Trophoblast cell (in vitro differentiated cells and primary cell): ENCODE results near the gene WT1. TPM values are rescaled to one million over a fixed set of nuclear protein-coding genes. Genes with fewer than 3 reads are reported as not detected.

Source experiments
- DNase-seq, 2 donors: peaks; one replicate each; pipeline ENCODE4 v3.0.0-alpha.2; 2016
- H2AFZ ChIP-seq: 2 replicates; pipeline ENCODE4 v1.6.1; 2013; ENCODE audit warnings: low read length, moderate library complexity, mild to moderate bottlenecking; ENCODE audit not compliant: insufficient read depth, poor library complexity
- H2AK5ac ChIP-seq: 2 replicates; pipeline ENCODE4 v1.6.1; 2013; ENCODE audit warnings: mild to moderate bottlenecking, low read length
- H2BK120ac ChIP-seq: 2 replicates; pipeline ENCODE4 v1.6.1; 2013; ENCODE audit warnings: low read length, mild to moderate bottlenecking, moderate library complexity; ENCODE audit not compliant: insufficient read depth, poor library complexity
- H2BK12ac ChIP-seq: 2 replicates; pipeline ENCODE4 v1.6.1; 2013; ENCODE audit warnings: mild to moderate bottlenecking, low read length, moderate library complexity
- H2BK5ac ChIP-seq: 2 replicates; pipeline ENCODE4 v1.6.1; 2013; ENCODE audit warnings: low read length, low read depth, moderate library complexity, mild to moderate bottlenecking; ENCODE audit not compliant: poor library complexity
- H3K14ac ChIP-seq: 2 replicates; pipeline ENCODE4 v1.6.1; 2013; ENCODE audit warnings: mild to moderate bottlenecking, low read length
- H3K18ac ChIP-seq: 2 replicates; pipeline ENCODE4 v1.6.1; 2013; ENCODE audit warnings: mild to moderate bottlenecking, low read length
- H3K23ac ChIP-seq: 2 replicates; pipeline ENCODE4 v1.6.1; 2013; ENCODE audit warnings: low read length
- H3K27ac ChIP-seq: 2 replicates; pipeline ENCODE4 v1.5.1; 2013; ENCODE audit warnings: low read depth, mild to moderate bottlenecking, inconsistent platforms, low read length, moderate library complexity
- H3K27me3 ChIP-seq: 2 replicates; pipeline ENCODE4 v1.6.1; 2013; ENCODE audit warnings: inconsistent platforms, mild to moderate bottlenecking, low read length, moderate library complexity; ENCODE audit not compliant: insufficient read depth
- H3K36me3 ChIP-seq, 2 experiments: 1 replicate in 1 of 2; 2 replicates in 1 of 2; pipeline ENCODE4 v1.6.1; 2013; ENCODE audit warnings: low read length in 2 of 2, mild to moderate bottlenecking in 2 of 2, moderate library complexity in 1 of 2; ENCODE audit not compliant: insufficient read depth in 2 of 2, control insufficient read depth in 1 of 2
- H3K4ac ChIP-seq: 2 replicates; pipeline ENCODE4 v1.6.1; 2013; ENCODE audit warnings: low read depth, mild to moderate bottlenecking, low read length, moderate library complexity
- H3K4me1 ChIP-seq, 2 experiments: 1 replicate in 1 of 2; 2 replicates in 1 of 2; pipeline ENCODE4 v1.6.1; 2013; ENCODE audit warnings: low read length in 2 of 2, mild to moderate bottlenecking in 2 of 2, moderate library complexity in 1 of 2; ENCODE audit not compliant: insufficient read depth in 2 of 2, control insufficient read depth in 1 of 2
- H3K4me2 ChIP-seq: 2 replicates; pipeline ENCODE4 v1.6.1; 2013; ENCODE audit warnings: inconsistent platforms, mild to moderate bottlenecking, low read length, moderate library complexity
- H3K4me3 ChIP-seq: 2 replicates; pipeline ENCODE4 v1.5.1; 2013; ENCODE audit warnings: mild to moderate bottlenecking, low read depth, low read length, inconsistent platforms
- H3K79me1 ChIP-seq: one replicate; pipeline ENCODE4 v1.6.1; 2013; ENCODE audit warnings: low read length
- H3K79me2 ChIP-seq: 2 replicates; pipeline ENCODE4 v1.6.1; 2013; ENCODE audit warnings: low read length, mild to moderate bottlenecking; ENCODE audit not compliant: control insufficient read depth, insufficient read depth, poor library complexity
- H3K9ac ChIP-seq: 2 replicates; pipeline ENCODE4 v1.6.1; 2013; ENCODE audit warnings: mild to moderate bottlenecking, low read length
- H3K9me3 ChIP-seq: 2 replicates; pipeline ENCODE4 v1.6.1; 2013; ENCODE audit warnings: low read depth, mild to moderate bottlenecking, control low read depth, inconsistent platforms, low read length; ENCODE audit not compliant: insufficient read depth
- H4K12ac ChIP-seq: 2 replicates; pipeline ENCODE4 v1.6.1; 2013; ENCODE audit warnings: low read depth, mild to moderate bottlenecking, low read length, moderate library complexity
- H4K8ac ChIP-seq: 2 replicates; pipeline ENCODE4 v1.6.1; 2013; ENCODE audit warnings: low read depth, mild to moderate bottlenecking, low read length, moderate library complexity
- H4K91ac ChIP-seq: one replicate; pipeline ENCODE4 v1.6.1; 2013; ENCODE audit warnings: low read depth, mild to moderate bottlenecking, low read length, moderate library complexity
- WGBS: extraction: QIAGEN DNeasy Blood & Tissue Kit; methylation state at CpG from one replicate; pipeline ENCODE4 v1.1.7; 2013; ENCODE audit warnings: missing lambda C conversion rate; ENCODE audit not compliant: insufficient read length, insufficient coverage; ENCODE audit errors: extremely low coverage; 5-methylcytosine and 5-hydroxymethylcytosine counted together
- polyA plus RNA-seq: library from polyadenylated mRNA; stranded (reverse); fragments of 200-250 nt; gene quantifications from 2 replicates; pipeline ENCODE4 v1.2.3, GENCODE V29; 2013

Gene WT1
- polyA plus RNA-seq, result 1.1 and 1.3 TPM in 2 replicates

DNA sequence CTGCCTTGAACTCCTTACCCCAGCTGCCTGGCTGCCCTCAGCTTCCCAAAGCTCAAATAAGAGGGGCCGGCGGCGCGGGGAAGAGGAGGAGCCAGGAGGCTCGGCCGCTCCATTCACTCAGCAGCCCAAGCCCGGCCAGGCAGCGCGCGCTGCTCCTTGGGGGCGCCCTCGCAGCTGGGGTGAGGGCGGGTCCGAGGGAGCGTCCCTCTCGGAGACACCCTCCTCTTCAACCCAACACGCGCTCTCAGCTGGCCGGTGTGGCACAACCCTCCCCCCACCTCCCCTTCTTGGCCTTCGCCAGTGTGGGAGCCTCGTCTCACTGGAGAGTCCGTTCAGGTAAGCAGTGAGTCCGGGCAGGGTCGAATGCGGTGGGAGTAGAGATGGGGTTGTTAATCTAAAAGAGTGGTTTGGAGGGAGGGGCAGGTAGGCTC, at the start of gene WT1:
Gene WT1 (minus strand): TSS at position 29 of the 431 bp plus-strand sequence.
- H2BK12ac ChIP-seq, result no peak within 1 kb of the TSS
- H3K23ac ChIP-seq, result no peak within 1 kb of the TSS
- peak within 1 kb of the TSS; percentile 70 for H4K8ac ChIP-seq
- H3K79me2 ChIP-seq, result peaks cover 2% of the 10 kb centered on the region
- WGBS, result no CpG with 5 or more reads among the region's 25 CpGs
- H3K27me3 ChIP-seq, result peaks cover 80% of the 10 kb centered on the region
- H3K79me1 ChIP-seq, result peaks cover 3% of the 10 kb centered on the region
- DNase-seq, result no peak
- H3K36me3 ChIP-seq, result no peaks in the 10 kb centered on the region
- H3K4me1 ChIP-seq, result peaks cover 28 to 32% of the 10 kb centered on the region in 2 experiments
- no peak within 1 kb of the TSS for H4K12ac ChIP-seq
- H3K9me3 ChIP-seq, result peaks cover 9% of the 10 kb centered on the region
- H2BK5ac ChIP-seq, result no peak within 1 kb of the TSS
- no peak within 1 kb of the TSS for H3K27ac ChIP-seq
- H3K14ac ChIP-seq, result no peak within 1 kb of the TSS
- H3K4me3 ChIP-seq, result peak within 1 kb of the TSS; percentile 65
- H4K91ac ChIP-seq, result peak within 1 kb of the TSS; percentile 3
- no peak within 1 kb of the TSS for H3K9ac ChIP-seq
- H2AK5ac ChIP-seq, result no peak within 1 kb of the TSS
- H3K18ac ChIP-seq, result peak within 1 kb of the TSS; percentile 50
- H3K4me2 ChIP-seq, result peak within 1 kb of the TSS; percentile 83
- peak within 1 kb of the TSS; percentile 84 for H2AFZ ChIP-seq
- no peak within 1 kb of the TSS for H2BK120ac ChIP-seq
- H3K4ac ChIP-seq, result no peak within 1 kb of the TSS

DNA sequence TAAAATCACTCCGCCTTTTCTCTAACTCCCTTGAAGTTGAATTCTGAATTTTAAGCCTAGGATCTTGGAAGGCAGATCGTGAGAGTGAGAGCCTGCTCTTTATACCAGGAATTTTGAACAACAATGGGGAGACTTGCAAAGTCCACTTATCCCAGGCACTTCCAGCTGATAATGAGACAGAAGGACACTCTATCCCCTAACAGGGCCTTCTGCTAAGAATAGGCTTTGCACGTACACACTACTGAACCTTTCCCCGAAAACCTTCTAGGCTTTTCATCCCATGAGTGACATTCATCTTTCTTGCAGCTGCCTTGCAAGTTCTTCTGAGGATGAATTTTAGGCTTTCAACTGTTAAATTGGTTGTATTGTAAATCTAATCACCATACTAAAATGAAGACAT, 44.0 kb upstream of the WT1 start:
- Histone ChIP-seq H3K4me3 (no peak overlapping the region), H3K79me1 (no peaks in the 10 kb centered on the region), H3K4ac (no peak overlapping the region), H3K14ac (no peak overlapping the region), H2AK5ac (no peak overlapping the region), H4K12ac (no peak overlapping the region), H3K4me2 (no peak overlapping the region), H3K9me3 (no peaks in the 10 kb centered on the region), H3K23ac (no peak overlapping the region), H2BK12ac (no peak overlapping the region), H3K27ac (no peak overlapping the region), H3K9ac (no peak overlapping the region), H3K79me2 (no peaks in the 10 kb centered on the region), H2BK5ac (no peak overlapping the region), H3K18ac (no peak overlapping the region), H4K8ac (no peak overlapping the region), H3K27me3 (no peaks in the 10 kb centered on the region), H2BK120ac (no peak overlapping the region), H3K4me1 (no peaks in the 10 kb centered on the region), H4K91ac (no peak overlapping the region), H3K36me3 (no peaks in the 10 kb centered on the region), H2AFZ (no peak overlapping the region)
- no peak for DNase-seq
- WGBS, result no CpG with 5 or more reads among the region's 4 CpGs

DNA sequence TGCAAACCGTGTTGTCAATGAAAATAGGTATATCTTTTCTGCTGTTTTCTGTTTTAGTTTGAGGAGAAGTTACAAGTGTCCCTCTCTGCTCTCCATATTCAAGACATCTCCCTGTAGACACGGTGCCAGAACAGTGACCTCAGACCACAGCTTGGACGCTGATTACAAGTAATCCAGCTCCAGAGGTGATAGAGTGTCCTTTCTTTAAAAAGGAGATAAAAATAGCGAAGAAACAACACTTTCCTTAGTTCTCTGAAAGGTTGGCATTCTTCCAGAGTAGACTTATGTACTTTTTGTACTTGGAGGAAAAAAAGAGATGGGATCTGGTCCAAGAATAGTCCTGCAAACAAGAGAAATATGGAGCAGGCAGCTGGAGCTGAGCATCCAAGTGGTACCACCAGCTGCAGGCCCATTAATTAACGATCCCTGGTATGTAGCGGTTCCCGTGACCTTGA, 43.0 kb upstream of the WT1 start:
- H3K4me3 ChIP-seq, result no peak overlapping the region
- H3K4me2 ChIP-seq, result no peak overlapping the region
- H3K79me1 ChIP-seq, result no peaks in the 10 kb centered on the region
- no peak overlapping the region for H2AFZ ChIP-seq
- H3K9ac ChIP-seq, result no peak overlapping the region
- no CpG with 5 or more reads among the region's 7 CpGs for WGBS
- no peak overlapping the region for H3K27ac ChIP-seq
- no peaks in the 10 kb centered on the region for H3K36me3 ChIP-seq
- no peak for DNase-seq
- no peaks in the 10 kb centered on the region for H3K4me1 ChIP-seq
- H2BK120ac ChIP-seq, result no peak overlapping the region
- H2BK12ac ChIP-seq, result no peak overlapping the region
- no peak overlapping the region for H4K8ac ChIP-seq
- no peaks in the 10 kb centered on the region for H3K9me3 ChIP-seq
- no peaks in the 10 kb centered on the region for H3K79me2 ChIP-seq
- H3K14ac ChIP-seq, result no peak overlapping the region
- no peak overlapping the region for H2BK5ac ChIP-seq
- H4K91ac ChIP-seq, result no peak overlapping the region
- no peak overlapping the region for H2AK5ac ChIP-seq
- no peak overlapping the region for H3K18ac ChIP-seq
- no peak overlapping the region for H4K12ac ChIP-seq
- H3K27me3 ChIP-seq, result no peaks in the 10 kb centered on the region
- H3K4ac ChIP-seq, result no peak overlapping the region
- H3K23ac ChIP-seq, result no peak overlapping the region

DNA sequence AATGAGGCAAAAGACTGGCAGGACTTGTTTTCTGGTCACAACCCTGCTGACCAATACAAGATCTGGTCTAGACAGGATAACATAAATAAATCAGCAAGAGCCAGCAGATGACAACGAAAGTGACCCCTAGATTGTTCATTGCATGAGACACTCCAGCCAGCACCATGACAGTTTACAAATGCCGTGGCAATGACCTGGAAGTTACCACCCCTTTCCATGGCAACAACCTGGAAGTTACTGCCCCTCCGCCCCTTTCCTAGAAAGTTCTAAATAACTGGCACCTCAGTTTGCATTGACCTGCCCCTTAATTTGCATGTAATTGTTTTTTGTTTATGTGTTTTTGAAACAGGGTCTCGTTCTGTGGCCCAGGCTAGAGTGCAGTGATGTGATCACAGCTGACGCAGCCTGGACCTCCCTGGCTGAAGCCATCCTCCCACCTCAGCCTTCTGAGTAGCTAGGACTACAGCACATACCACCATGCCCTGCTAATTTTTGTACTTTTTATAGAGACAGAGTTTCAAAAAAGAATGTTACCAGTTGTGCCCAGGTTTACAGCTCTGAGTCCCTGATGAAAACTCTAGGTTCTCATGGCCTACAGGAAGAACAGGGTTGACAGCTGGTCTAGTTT, 38.1 kb upstream of the WT1 start:
- no peaks in the 10 kb centered on the region for H3K27me3 ChIP-seq
- DNase-seq, result no peak
- no peak overlapping the region for H2AFZ ChIP-seq
- no peak overlapping the region for H3K14ac ChIP-seq
- H2BK5ac ChIP-seq, result no peak overlapping the region
- no peak overlapping the region for H2BK12ac ChIP-seq
- WGBS, result no CpG with 5 or more reads among the region's 5 CpGs
- no peaks in the 10 kb centered on the region for H3K79me1 ChIP-seq
- no peak overlapping the region for H4K91ac ChIP-seq
- H3K9me3 ChIP-seq, result no peaks in the 10 kb centered on the region
- H3K36me3 ChIP-seq, result no peaks in the 10 kb centered on the region
- H3K9ac ChIP-seq, result no peak overlapping the region
- no peak overlapping the region for H3K23ac ChIP-seq
- no peaks in the 10 kb centered on the region for H3K4me1 ChIP-seq
- H2BK120ac ChIP-seq, result no peak overlapping the region
- H3K18ac ChIP-seq, result no peak overlapping the region
- H3K27ac ChIP-seq, result no peak overlapping the region
- no peaks in the 10 kb centered on the region for H3K79me2 ChIP-seq
- no peak overlapping the region for H3K4me3 ChIP-seq
- no peak overlapping the region for H2AK5ac ChIP-seq
- no peak overlapping the region for H4K8ac ChIP-seq
- no peak overlapping the region for H3K4ac ChIP-seq
- no peak overlapping the region for H3K4me2 ChIP-seq
- no peak overlapping the region for H4K12ac ChIP-seq
